Liver (tissue), 3 donors: ENCODE results near the gene RYR2.

Experiments used
- EGR1 ChIP-seq, 2 donors: IDR thresholded peaks; 2 replicates each; pipeline ENCODE4 v1.6.1; 2016 to 2018; ENCODE audit warnings: antibody characterized with exemption in 2 of 2, low read depth in 2 of 2
- GABPA ChIP-seq, 2 donors: IDR thresholded peaks in 1 of 2; conservative IDR thresholded peaks in 1 of 2; 2 replicates each; pipeline ENCODE4 v1.6.1; 2016; ENCODE audit warnings: antibody characterized with exemption in 2 of 2, mild to moderate bottlenecking in 1 of 2, moderate library complexity in 1 of 2
- MAX ChIP-seq: IDR thresholded peaks from 2 replicates; pipeline ENCODE4 v1.6.1; 2016; ENCODE audit warnings: antibody characterized with exemption
- YY1 ChIP-seq: IDR thresholded peaks from 2 replicates; pipeline ENCODE4 v1.6.1; 2016; ENCODE audit warnings: antibody characterized with exemption, mild to moderate bottlenecking
- TF ChIP-seq, protein P1 (sequence below): fragments of 150-350 bp; IDR thresholded peaks from 2 replicates; pipeline ENCODE4 v1.5.1; 2017; ENCODE audit warnings: improper control_type of control experiment, low read depth, low read length; ENCODE audit not compliant: missing input control
- donor health status: healthy.
- donor health status: healthy.

- TF ChIP-seq, protein P1, sequence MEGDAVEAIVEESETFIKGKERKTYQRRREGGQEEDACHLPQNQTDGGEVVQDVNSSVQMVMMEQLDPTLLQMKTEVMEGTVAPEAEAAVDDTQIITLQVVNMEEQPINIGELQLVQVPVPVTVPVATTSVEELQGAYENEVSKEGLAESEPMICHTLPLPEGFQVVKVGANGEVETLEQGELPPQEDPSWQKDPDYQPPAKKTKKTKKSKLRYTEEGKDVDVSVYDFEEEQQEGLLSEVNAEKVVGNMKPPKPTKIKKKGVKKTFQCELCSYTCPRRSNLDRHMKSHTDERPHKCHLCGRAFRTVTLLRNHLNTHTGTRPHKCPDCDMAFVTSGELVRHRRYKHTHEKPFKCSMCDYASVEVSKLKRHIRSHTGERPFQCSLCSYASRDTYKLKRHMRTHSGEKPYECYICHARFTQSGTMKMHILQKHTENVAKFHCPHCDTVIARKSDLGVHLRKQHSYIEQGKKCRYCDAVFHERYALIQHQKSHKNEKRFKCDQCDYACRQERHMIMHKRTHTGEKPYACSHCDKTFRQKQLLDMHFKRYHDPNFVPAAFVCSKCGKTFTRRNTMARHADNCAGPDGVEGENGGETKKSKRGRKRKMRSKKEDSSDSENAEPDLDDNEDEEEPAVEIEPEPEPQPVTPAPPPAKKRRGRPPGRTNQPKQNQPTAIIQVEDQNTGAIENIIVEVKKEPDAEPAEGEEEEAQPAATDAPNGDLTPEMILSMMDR, result no peak
- TF ChIP-seq MAX, result no peak
- no peak for TF ChIP-seq EGR1 (IDR thresholded peaks at IDR 0.05; ENCODE audit: low read depth in 2 of 2)
- no peak for TF ChIP-seq YY1
- no peak for TF ChIP-seq GABPA (IDR thresholded peaks at IDR 0.05 in 1 of 2, conservative IDR thresholded peaks at IDR 0.05 in 1 of 2)
Measured at GRCh38 chr1:237503292-237503691, 461.3 kb downstream of the RYR2 start.
